ENCODE data around the gene CEP192. TPM values are rescaled to one million over a fixed set of nuclear protein-coding genes. Genes with fewer than 3 reads are reported as not detected.
A peak's percentile ranks its signal among the peaks of the same experiment; 100 is the strongest.
"Not testable (repeated sequence)": the region's sequence is repeated elsewhere in the genome, so short reads cannot be mapped to it uniquely, and the experiment has no call there.

Gene CEP192
- total and polyA plus RNA-seq, 8 donors: 6.7 to 21.7 (median 14.0) TPM

DNA sequence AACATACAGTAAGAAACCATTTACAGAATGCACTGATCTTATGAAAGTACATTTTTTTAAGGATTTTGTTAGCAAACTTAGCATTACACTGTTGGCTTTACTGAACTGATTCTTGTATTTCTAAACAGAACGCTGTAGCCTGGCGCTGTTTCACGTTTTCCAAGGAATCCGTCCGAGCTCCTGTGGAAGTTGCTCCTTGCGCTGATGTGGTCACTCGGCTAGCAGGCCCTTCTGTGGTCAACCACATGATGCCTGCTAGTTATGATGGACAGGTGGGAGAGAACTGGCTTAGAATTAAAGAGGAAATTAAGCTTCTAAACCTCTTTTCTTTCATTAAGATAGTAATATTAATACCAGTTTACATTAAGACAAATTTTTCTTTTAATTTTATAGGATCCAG is 76.8 kb downstream of the CEP192 start:
- Histone ChIP-seq H3K4me3 (no peak overlapping the region), H3K4me1 (no peaks in the 10 kb centered on the region), H3K36me3 (peaks cover 0 to 51% (median 0%) of the 10 kb centered on the region in 3 donors), H3K27ac (no peak overlapping the region), H3K9me3 (no peaks in the 10 kb centered on the region), H3K27me3 (no peaks in the 10 kb centered on the region)
- intact Hi-C loops (cut with DNase I): no loop called here
- FAIRE-seq (no peak), ATAC-seq (no peak), DNase-seq (no peak)
- TF ChIP-seq, protein P1, sequence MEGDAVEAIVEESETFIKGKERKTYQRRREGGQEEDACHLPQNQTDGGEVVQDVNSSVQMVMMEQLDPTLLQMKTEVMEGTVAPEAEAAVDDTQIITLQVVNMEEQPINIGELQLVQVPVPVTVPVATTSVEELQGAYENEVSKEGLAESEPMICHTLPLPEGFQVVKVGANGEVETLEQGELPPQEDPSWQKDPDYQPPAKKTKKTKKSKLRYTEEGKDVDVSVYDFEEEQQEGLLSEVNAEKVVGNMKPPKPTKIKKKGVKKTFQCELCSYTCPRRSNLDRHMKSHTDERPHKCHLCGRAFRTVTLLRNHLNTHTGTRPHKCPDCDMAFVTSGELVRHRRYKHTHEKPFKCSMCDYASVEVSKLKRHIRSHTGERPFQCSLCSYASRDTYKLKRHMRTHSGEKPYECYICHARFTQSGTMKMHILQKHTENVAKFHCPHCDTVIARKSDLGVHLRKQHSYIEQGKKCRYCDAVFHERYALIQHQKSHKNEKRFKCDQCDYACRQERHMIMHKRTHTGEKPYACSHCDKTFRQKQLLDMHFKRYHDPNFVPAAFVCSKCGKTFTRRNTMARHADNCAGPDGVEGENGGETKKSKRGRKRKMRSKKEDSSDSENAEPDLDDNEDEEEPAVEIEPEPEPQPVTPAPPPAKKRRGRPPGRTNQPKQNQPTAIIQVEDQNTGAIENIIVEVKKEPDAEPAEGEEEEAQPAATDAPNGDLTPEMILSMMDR (IDR thresholded peaks at IDR 0.05): no peak
- WGBS, 2 donors: 84 to 93% methylated on average over 7 of the region's 7 CpGs

DNA sequence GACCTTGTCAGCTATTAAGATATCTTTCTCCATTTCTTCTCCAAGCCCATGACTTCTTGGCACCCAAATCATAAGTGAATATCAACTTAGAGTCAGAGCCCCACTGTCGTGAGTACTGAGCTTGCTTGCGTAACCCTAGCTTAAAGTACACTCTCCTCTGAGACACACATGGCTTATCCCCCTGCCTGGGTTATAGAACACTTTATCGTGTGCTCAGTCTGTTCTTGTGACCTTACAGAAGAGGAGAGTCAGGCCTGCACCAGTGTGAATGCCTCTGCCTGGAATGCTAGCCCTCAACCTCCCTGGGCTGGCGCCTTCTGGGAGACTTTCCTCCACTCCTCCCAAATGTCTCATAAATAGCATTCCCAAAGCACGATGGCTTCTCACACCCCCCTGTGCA is 79.3 kb downstream of the CEP192 start:
- Histone ChIP-seq H3K4me3 (no peak overlapping the region), H3K9me3 (no peaks in the 10 kb centered on the region), H3K4me1 (no peaks in the 10 kb centered on the region), H3K27ac (no peak overlapping the region), H3K27me3 (no peaks in the 10 kb centered on the region), H3K36me3 (peaks cover 0 to 61% (median 0%) of the 10 kb centered on the region in 3 donors)
- ATAC-seq (no peak), FAIRE-seq (no peak), DNase-seq (no peak)
- intact Hi-C loops (cut with DNase I): no loop called here
- TF ChIP-seq, protein P1 (IDR thresholded peaks at IDR 0.05): no peak
- WGBS, 2 donors: 84 to 86% methylated on average over 5 of the region's 5 CpGs

GRCh38 chr18:13076886-13077285 is 85.7 kb downstream of the CEP192 start:
- no peak for FAIRE-seq
- intact Hi-C loops (cut with DNase I): no loop called here
- WGBS, 2 donors: 32 to 56% methylated on average over 9 of the region's 9 CpGs

GRCh38 chr18:13077473-13077872 is 86.3 kb downstream of the CEP192 start:
- TF ChIP-seq, protein P1 (IDR thresholded peaks at IDR 0.05): no peak
- Histone ChIP-seq H3K4me1 (peaks cover 0 to 5% (median 0%) of the 10 kb centered on the region in 3 donors), H3K27me3 (no peaks in the 10 kb centered on the region), H3K4me3 (no peak overlapping the region), H3K36me3 (peaks cover 0 to 15% (median 0%) of the 10 kb centered on the region in 3 donors), H3K27ac (no peak overlapping the region), H3K9me3 (no peaks in the 10 kb centered on the region)
- ATAC-seq (peak in 2 of 4 donors; percentile 42 to 51), FAIRE-seq (no peak), DNase-seq (no peak)
- 33 to 39% methylated on average over 2 of the region's 2 CpGs for WGBS, 2 donors
- intact Hi-C loops (cut with DNase I): no loop called here

More at GRCh38 chr18:13076886-13077285, 85.7 kb downstream of the CEP192 start:
- H3K36me3 ChIP-seq: peaks cover 0 to 19% (median 0%) of the 10 kb centered on the region in 3 donors
- DNase-seq: peak in 3 of 6 donors; percentile 19 to 36 (median 30)
- no peaks in the 10 kb centered on the region for H3K9me3 ChIP-seq
- no peak overlapping the region for H3K27ac ChIP-seq
- no peak overlapping the region for H3K4me3 ChIP-seq
- H3K27me3 ChIP-seq: no peaks in the 10 kb centered on the region
- peak in 3 of 4 donors; percentile 38 to 80 (median 40) for ATAC-seq
- TF ChIP-seq, protein P1 (IDR thresholded peaks at IDR 0.05): no peak
- peaks cover 0 to 5% (median 0%) of the 10 kb centered on the region in 3 donors for H3K4me1 ChIP-seq

DNA sequence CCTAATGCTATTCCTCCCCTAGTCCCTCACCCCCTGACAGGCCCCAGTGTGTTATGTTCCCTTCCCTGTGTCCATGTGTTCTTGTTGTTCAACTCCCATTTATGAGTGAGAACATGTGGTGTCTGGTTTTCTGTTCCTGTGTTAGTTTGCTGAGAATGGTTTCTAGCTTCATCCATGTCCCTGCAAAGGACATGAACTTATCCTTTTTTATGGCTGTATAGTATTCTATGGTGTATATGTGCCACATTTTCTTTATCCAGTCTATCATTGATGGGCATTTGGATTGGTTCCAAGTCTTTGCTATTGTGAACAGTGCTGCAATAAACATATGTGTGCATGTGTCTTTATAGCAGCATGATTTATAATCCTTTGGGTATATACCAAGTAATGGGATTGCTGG is 86.9 kb downstream of the CEP192 start:
- H3K4me3 ChIP-seq; H3K27me3 ChIP-seq; H3K9me3 ChIP-seq; H3K4me1 ChIP-seq; FAIRE-seq; intact Hi-C loops (cut with DNase I); DNase-seq; ATAC-seq; H3K27ac ChIP-seq: not testable (repeated sequence)
- H3K36me3 ChIP-seq: peaks cover 0 to 11% (median 0%) of the 10 kb centered on the region in 3 donors

All from pancreas (tissue), 10 donors.